Activated CD8-positive, alpha-beta T cell treated with anti-CD3 and anti-CD28 coated beads, Interleukin-2, amount 10 ng/mL, durations not matched to agents 7 days and 5 days (primary cell): ENCODE results near the gene KPNA2. TPM values are rescaled to one million over a fixed set of nuclear protein-coding genes. Genes with fewer than 3 reads are reported as not detected.
"Not testable (repeated sequence)": the region's sequence is repeated elsewhere in the genome, so short reads cannot be mapped to it uniquely, and the experiment has no call there.

Experiments
- ATAC-seq: fragments of 150-1000 bp; cut with Tn5 transposase; one replicate; pipeline ENCODE4 v1.10.0; 2021; ENCODE audit warnings: moderate library complexity
- CTCF ChIA-PET: fragments of 350-600 bp; sonication (Branson Sonifier 250); formaldehyde crosslinking; loops from one replicate; lab custom pipeline; 2021; ENCODE audit warnings: antibody characterized with exemption; lab: Charles Lee
- POLR2A ChIA-PET: fragments of 350-600 bp; sonication (Branson Sonifier 250); formaldehyde crosslinking; loops from one replicate; lab custom pipeline; 2021; ENCODE audit warnings: antibody characterized with exemption; lab: Charles Lee
- DNase-seq: peaks from one replicate; pipeline ENCODE4 v3.0.0-alpha.2; 2020
- H3K27ac Mint-ChIP-seq: one replicate; pipeline ENCODE4 v1.8.0; 2021; ENCODE audit warnings: mild to moderate bottlenecking, mixed read lengths
- H3K27me3 Mint-ChIP-seq: one replicate; pipeline ENCODE4 v1.8.0; 2021; ENCODE audit warnings: low read depth, mixed read lengths
- H3K36me3 Mint-ChIP-seq: one replicate; pipeline ENCODE4 v1.8.0; 2021; ENCODE audit warnings: low read depth, mixed read lengths
- H3K4me1 Mint-ChIP-seq: one replicate; pipeline ENCODE4 v1.8.0; 2021; ENCODE audit warnings: low read depth, mixed read lengths
- H3K4me3 Mint-ChIP-seq: one replicate; pipeline ENCODE4 v1.8.0; 2021; ENCODE audit warnings: mild to moderate bottlenecking, mixed read lengths
- H3K9me3 Mint-ChIP-seq: one replicate; pipeline ENCODE4 v1.8.0; 2022; ENCODE audit warnings: mixed read lengths; ENCODE audit not compliant: insufficient read depth
- total RNA-seq, 2 experiments: library from RNA; stranded (reverse); gene quantifications; one replicate each; pipeline ENCODE4 v1.2.3, GENCODE V29; 2021

Gene KPNA2
- total RNA-seq, 2 experiments from 2014 or later = 288 to 292 TPM

DNA sequence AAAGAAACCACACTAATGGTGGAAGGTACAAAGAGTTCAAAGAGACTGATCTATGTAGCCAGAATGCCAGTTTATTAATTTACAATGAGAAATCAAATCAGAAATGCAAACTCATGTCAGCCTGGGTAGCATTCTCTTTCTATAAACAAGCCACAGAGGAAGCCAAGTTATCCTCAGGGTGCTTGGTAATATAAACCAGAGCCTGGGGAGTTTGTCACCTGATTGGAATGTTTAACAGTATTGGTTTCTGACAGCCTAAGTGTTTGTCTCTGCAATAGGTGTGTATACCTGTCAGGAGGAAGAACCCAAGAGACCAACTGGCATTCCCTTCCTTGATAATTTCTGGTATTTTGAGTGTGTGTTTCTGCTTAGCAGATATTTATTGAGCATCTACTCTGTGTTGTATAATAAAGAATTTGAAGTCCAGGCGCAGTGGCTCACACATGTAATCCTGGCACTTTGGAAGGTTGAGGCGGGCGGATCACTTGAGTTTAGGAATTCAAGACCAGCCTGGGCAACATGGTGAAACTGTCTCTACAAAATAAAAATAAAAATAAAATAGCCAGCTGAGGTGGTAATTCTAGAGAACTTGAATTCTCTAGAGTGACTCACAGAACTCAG is 36.1 kb upstream of the KPNA2 start:
- no peak overlapping the region for H3K27ac Mint-ChIP-seq
- peaks cover 2% of the 10 kb centered on the region for H3K36me3 Mint-ChIP-seq

DNA sequence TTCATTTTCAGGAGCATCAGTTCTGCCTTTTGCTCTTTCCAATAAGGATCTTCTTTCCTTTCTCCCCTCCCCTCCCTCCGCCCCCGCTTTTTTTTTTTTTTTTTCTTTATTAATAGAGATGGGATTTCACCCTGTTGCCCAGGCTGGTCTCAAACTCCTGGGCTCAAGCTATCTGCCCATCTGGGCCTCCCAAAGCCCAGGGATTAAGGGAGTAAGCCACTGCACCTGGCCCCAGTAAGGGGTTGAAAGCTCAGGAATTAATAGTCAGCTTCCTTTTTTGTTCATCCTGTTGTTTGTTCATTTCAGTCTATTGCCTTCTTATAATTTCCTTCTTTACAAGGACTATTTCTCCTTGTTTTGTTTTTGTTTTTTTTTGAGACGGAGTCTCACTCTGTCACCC is 31.3 kb upstream of the KPNA2 start:
- H3K4me3 Mint-ChIP-seq = no peak overlapping the region
- H3K27me3 Mint-ChIP-seq = peaks cover 5% of the 10 kb centered on the region
- H3K4me1 Mint-ChIP-seq = no peaks in the 10 kb centered on the region
- ATAC-seq (no peak), DNase-seq (no peak)
- POLR2A ChIA-PET = no interaction called here
- no peaks in the 10 kb centered on the region for H3K36me3 Mint-ChIP-seq
- H3K9me3 Mint-ChIP-seq = no peaks in the 10 kb centered on the region
- CTCF ChIA-PET = interaction anchor here (1.1 kb wide), 1 partner anchor 433 kb away, joined by 3 read pairs; no protein-coding TSS in a partner anchor
- H3K27ac Mint-ChIP-seq = no peak overlapping the region

More for the DNA sequence above, 36.1 kb upstream of the KPNA2 start:
- Mint-ChIP-seq H3K4me1 (peaks cover 19% of the 10 kb centered on the region), H3K27me3 (peaks cover 26% of the 10 kb centered on the region), H3K4me3 (no peak overlapping the region), H3K9me3 (no peaks in the 10 kb centered on the region)
- POLR2A ChIA-PET = no interaction called here
- no peak for DNase-seq
- no peak for ATAC-seq
- CTCF ChIA-PET = no interaction called here

DNA sequence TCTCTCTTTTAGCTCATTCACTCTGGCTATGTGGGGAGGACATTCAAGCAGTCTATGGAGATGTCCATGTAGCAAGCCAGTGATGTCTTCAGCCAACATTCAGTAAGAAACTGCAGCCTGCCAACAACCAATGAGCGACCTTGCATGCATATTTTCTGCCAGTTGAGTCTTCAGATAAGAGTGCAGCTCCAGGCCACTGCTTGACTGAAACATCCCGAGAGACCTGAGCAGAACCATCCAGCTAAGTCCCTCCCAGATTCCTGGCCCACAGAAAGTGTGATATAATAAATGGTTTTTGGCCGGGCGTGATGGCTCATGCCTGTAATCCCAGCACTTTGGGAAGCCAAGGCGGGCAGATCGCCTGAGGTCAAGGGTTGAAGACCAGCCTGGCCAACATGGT is 28.7 kb upstream of the KPNA2 start:
- no peak for DNase-seq
- POLR2A ChIA-PET = no interaction called here
- peaks cover 6% of the 10 kb centered on the region for H3K27me3 Mint-ChIP-seq
- peaks cover 9% of the 10 kb centered on the region for H3K4me1 Mint-ChIP-seq
- ATAC-seq = no peak
- no peaks in the 10 kb centered on the region for H3K36me3 Mint-ChIP-seq
- no peak overlapping the region for H3K4me3 Mint-ChIP-seq
- no peak overlapping the region for H3K27ac Mint-ChIP-seq
- H3K9me3 Mint-ChIP-seq = no peaks in the 10 kb centered on the region
- CTCF ChIA-PET = no interaction called here

DNA sequence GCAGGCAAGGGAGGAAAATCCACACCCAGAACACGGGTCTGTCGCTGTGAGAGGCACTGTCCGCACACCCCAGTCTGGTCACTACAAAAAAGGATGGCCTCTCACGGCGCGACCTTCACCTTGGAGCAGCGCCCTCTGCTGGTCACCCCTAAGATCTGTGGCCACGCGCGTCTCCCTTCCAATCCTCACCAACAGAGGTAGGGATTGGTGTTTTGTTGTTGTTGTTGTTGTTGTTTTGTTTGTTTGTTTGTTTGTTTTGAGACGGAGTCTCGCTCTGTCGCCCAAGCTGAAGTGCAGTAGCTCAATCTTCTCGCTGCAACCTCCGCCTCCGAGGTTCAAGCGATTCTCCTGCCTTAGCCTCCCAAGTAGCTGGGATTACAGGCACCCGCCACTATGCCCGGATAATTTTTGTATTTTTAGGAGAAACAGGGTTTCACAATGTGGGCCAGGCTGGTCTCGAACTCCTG is 24.3 kb upstream of the KPNA2 start:
- H3K27ac Mint-ChIP-seq = no peak overlapping the region
- POLR2A ChIA-PET = no interaction called here

DNA sequence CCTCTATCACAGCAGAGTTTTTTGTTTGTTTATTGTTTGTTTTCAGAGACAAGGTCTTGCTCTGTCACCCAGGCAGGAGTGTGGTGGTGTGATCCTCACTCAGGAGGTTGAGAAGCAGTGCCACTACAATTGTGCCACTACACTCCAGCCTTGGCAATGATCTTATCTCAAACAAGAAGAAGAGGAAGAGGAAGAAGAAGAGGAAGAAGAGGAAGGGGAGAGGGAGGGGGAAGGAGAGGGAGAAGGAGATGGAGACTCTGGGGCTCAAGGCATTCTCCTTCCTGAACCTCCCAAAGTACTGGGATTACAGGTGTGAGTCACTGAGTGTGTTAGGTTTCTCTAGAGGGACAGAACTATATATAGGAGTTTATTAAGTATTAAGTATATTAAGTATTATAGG is 22.1 kb upstream of the KPNA2 start:
- POLR2A ChIA-PET = no interaction called here
- DNase-seq = no peak
- H3K27ac Mint-ChIP-seq = no peak overlapping the region
- no peak overlapping the region for H3K4me3 Mint-ChIP-seq
- H3K9me3 Mint-ChIP-seq = no peaks in the 10 kb centered on the region
- CTCF ChIA-PET = no interaction called here
- ATAC-seq = no peak
- H3K27me3 Mint-ChIP-seq = peaks cover 10% of the 10 kb centered on the region
- no peaks in the 10 kb centered on the region for H3K36me3 Mint-ChIP-seq
- peaks cover 11% of the 10 kb centered on the region for H3K4me1 Mint-ChIP-seq

More for the DNA sequence above, 24.3 kb upstream of the KPNA2 start:
- ATAC-seq (peak; percentile 86), DNase-seq (peak; percentile 76)
- Mint-ChIP-seq H3K9me3 (no peaks in the 10 kb centered on the region), H3K4me1 (peaks cover 9% of the 10 kb centered on the region), H3K27me3 (peaks cover 13% of the 10 kb centered on the region), H3K4me3 (peak overlapping the region; percentile 59), H3K36me3 (no peaks in the 10 kb centered on the region)
- CTCF ChIA-PET = interaction anchor here (1.1 to 2.3 kb wide), 9 partner anchors 8 to 212 kb away, joined by 3 to 13 read pairs (median 5); partner anchors contain the start of gene C17orf58

DNA sequence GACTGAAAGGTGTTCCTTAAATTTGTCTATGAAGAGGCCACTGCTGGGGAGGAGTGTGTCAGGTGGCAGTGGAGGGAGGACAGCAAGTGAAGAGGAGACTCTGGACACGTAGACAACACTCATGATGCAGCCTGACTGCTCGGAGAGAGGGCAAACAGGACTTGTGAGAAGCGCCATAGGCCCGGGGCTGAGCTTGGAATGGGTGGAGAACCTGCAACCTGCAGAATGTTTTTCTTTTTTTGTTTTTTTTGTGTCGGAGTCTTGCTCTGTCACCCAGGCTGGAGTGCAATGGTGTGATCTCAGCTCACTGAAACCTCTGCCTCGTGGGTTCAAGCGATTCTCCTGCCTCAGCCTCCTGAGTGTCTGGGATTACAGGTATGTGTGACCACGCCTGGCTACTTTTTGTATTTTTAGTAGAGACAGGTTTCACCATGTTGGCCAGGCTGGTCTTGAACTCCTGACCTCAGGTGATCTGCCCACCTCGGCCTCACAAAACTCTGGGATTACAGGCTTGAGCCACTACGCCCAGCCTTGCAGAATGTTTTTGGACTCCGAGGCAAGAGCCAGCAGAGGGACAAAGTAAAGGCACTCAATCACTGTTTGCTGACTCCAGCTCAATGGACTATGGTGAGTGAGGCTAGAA is 20.3 kb upstream of the KPNA2 start:
- Mint-ChIP-seq H3K27ac (no peak overlapping the region), H3K4me1 (peaks cover 19% of the 10 kb centered on the region), H3K27me3 (peaks cover 7% of the 10 kb centered on the region), H3K4me3 (no peak overlapping the region), H3K9me3 (no peaks in the 10 kb centered on the region), H3K36me3 (peaks cover 2% of the 10 kb centered on the region)
- ATAC-seq = no peak
- ChIA-PET CTCF (interaction anchor here (1.0 kb wide), 1 partner anchor 15 kb away, joined by 3 read pairs; no protein-coding TSS in a partner anchor), POLR2A (no interaction called here)
- no peak for DNase-seq

DNA sequence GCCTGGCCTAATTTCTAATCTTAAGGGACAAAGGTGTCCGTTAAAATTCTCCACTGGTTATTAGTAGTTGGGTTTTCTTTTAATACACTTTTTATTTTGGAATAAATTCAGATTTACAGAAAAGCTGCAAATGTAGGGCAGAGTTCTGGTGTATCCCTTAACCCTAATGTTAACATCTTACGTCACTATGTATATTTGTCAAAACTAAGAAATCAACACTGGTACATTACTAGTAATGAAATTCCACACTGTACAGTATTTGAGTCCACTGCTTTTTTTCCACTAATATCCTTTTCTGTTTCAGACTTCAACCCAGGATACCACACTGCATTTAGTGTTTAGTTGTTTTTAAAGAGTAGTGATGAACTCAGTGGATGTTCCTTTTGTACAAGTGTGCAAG is 18.7 kb upstream of the KPNA2 start:
- Mint-ChIP-seq H3K27ac (no peak overlapping the region), H3K4me3 (no peak overlapping the region), H3K4me1 (peaks cover 19% of the 10 kb centered on the region), H3K9me3 (no peaks in the 10 kb centered on the region), H3K27me3 (peaks cover 7% of the 10 kb centered on the region), H3K36me3 (peaks cover 2% of the 10 kb centered on the region)
- ChIA-PET POLR2A (no interaction called here), CTCF (no interaction called here)
- ATAC-seq (no peak), DNase-seq (no peak)

DNA sequence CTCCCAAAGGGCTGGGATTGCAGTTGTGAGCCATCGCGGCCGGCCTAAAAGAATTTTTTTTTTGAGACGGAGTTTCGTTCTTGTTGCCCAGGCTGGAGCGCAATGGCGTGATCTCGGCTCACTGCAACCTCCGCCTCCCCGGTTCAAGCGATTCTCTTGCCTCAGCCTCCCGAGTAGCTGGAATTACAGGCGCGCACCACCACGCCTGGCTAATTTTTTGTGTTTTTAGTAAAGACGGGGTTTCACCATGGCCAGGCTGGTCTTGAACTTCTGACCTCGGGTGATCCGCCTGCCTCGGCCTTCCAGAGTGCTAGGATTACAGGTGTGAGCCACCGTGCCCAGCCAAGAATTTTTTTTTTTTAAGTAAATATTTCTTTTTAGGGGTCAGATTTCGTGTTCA is 17.0 kb upstream of the KPNA2 start:
- H3K27me3 Mint-ChIP-seq, H3K4me3 Mint-ChIP-seq, CTCF ChIA-PET, H3K36me3 Mint-ChIP-seq, DNase-seq, ATAC-seq, H3K9me3 Mint-ChIP-seq, H3K27ac Mint-ChIP-seq: not testable (repeated sequence)
- POLR2A ChIA-PET = interaction anchor here (2.6 kb wide), 1 partner anchor 17 kb away, joined by 20 read pairs; the partner anchor contains the start of gene KPNA2
- H3K4me1 Mint-ChIP-seq = peaks cover 20% of the 10 kb centered on the region

DNA sequence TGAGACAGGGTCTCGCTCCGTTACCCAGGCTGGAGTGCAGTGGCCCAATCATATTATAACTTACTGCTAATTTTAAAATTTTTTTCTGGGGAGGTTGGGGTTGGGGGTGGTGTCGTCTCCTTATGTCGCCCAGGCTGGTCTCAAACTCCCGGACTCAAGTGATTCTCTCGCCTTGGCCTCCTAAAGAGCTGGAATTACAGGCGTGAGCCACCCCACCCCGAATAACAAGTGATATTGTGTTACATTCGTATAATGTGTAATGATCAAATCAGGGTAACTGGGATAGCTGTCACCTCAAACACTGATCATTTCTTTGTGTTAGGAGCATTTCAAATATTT is 16.2 kb upstream of the KPNA2 start:
- ChIA-PET CTCF (interaction anchor here (1.0 to 2.1 kb wide), 6 partner anchors 9 to 50 kb away, joined by 3 to 13 read pairs (median 5); partner anchors contain the start of gene KPNA2), POLR2A (interaction anchor here (0.5 to 2.6 kb wide), 4 partner anchors 17 to 236 kb away, joined by 3 to 20 read pairs (median 4); partner anchors contain the start of gene KPNA2)
- Mint-ChIP-seq H3K9me3 (no peaks in the 10 kb centered on the region), H3K36me3 (peaks cover 2% of the 10 kb centered on the region), H3K4me3 (peak overlapping the region; percentile 85), H3K27ac (peak overlapping the region; percentile 91), H3K4me1 (peaks cover 20% of the 10 kb centered on the region), H3K27me3 (peaks cover 10% of the 10 kb centered on the region)
- DNase-seq = no peak
- no peak for ATAC-seq

DNA sequence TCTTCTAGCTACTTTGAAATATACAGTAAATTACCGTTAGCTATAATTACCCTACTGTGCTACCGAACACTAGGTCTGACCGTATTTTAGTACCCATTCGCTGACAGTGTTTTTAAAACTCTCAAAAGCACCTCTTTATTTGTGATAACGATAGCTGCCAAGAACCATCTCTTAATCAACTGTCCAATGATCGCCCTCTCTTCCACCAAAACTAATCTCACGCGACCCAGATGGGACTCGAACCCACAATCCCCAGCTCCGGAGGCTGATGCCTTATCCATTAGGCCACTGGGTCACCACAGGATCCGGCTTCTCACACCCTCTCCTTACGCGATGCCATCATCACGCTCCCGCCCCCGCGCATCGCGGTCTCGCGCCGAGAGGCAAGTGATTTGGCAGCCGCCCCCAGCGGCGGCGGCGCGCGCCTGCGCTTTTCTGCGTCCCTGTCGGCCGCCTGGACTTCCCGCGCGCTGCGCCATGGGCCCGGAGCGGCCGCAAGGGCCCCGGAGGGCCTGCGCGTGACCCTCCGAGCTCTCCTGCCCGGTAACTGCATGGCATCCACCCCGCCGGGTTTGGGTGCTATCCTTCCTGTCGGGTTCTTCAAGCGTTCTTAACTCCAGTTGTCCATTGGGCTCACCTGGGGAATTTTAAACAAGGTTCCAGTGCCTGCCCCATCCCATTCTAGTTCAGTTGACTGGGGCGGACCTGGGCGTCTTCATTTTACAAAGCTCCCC is 15.7 kb upstream of the KPNA2 start:
- Mint-ChIP-seq H3K27me3 (peaks cover 8% of the 10 kb centered on the region), H3K4me3 (peak overlapping the region; percentile 85), H3K4me1 (peaks cover 20% of the 10 kb centered on the region), H3K36me3 (peaks cover 2% of the 10 kb centered on the region), H3K9me3 (no peaks in the 10 kb centered on the region), H3K27ac (peak overlapping the region; percentile 91)
- ChIA-PET POLR2A (interaction anchor here (0.5 to 2.6 kb wide), 6 partner anchors 16 to 292 kb away, joined by 3 to 20 read pairs (median 4); partner anchors contain the start of gene KPNA2), CTCF (interaction anchor here (0.6 to 2.1 kb wide), 8 partner anchors 9 to 184 kb away, joined by 3 to 13 read pairs (median 4); partner anchors contain the start of gene KPNA2)
- ATAC-seq (peak; percentile 95), DNase-seq (peak; percentile 97)

DNA sequence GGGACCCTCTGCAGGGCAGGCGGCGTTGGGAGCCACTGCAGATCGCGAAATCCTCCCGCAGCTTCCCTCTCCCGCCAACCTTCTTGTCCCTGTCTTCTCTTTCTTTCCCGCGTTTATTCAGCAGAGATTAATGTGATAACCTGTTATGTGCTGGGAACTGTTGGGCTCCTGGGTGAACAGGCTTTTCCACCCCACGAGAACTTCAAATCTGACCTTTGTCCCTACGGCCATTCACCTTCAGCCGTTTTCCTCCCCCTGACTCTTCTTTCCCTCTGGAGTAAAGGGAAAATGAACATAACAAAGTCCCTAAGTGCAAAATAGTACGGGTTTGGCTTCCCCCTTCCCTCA is 15.2 kb upstream of the KPNA2 start:
- ATAC-seq = no peak
- H3K36me3 Mint-ChIP-seq = peaks cover 2% of the 10 kb centered on the region
- H3K27ac Mint-ChIP-seq = peak overlapping the region; percentile 91
- H3K4me3 Mint-ChIP-seq = peak overlapping the region; percentile 85
- peaks cover 20% of the 10 kb centered on the region for H3K4me1 Mint-ChIP-seq
- POLR2A ChIA-PET = interaction anchor here (0.6 to 2.6 kb wide), 5 partner anchors 16 to 291 kb away, joined by 3 to 20 read pairs (median 4); partner anchors contain the start of gene KPNA2
- no peaks in the 10 kb centered on the region for H3K9me3 Mint-ChIP-seq
- CTCF ChIA-PET = interaction anchor here (1.0 to 2.1 kb wide), 6 partner anchors 8 to 37 kb away, joined by 3 to 13 read pairs (median 5); partner anchors contain the start of gene KPNA2
- DNase-seq = no peak
- H3K27me3 Mint-ChIP-seq = peaks cover 5% of the 10 kb centered on the region
